Iris pigment epithelial cell (primary cell): ENCODE data around the gene MRPS34.
A peak's percentile ranks its signal among the peaks of the same experiment; 100 is the strongest.
"Not testable (repeated sequence)": the region's sequence is repeated elsewhere in the genome, so short reads cannot be mapped to it uniquely, and the experiment has no call there.

Experiments
- DNase-seq: peaks from one replicate; pipeline ENCODE4 v3.0.0-alpha.2; 2011; ENCODE audit warnings: low read depth

Gene MRPS34

DNA sequence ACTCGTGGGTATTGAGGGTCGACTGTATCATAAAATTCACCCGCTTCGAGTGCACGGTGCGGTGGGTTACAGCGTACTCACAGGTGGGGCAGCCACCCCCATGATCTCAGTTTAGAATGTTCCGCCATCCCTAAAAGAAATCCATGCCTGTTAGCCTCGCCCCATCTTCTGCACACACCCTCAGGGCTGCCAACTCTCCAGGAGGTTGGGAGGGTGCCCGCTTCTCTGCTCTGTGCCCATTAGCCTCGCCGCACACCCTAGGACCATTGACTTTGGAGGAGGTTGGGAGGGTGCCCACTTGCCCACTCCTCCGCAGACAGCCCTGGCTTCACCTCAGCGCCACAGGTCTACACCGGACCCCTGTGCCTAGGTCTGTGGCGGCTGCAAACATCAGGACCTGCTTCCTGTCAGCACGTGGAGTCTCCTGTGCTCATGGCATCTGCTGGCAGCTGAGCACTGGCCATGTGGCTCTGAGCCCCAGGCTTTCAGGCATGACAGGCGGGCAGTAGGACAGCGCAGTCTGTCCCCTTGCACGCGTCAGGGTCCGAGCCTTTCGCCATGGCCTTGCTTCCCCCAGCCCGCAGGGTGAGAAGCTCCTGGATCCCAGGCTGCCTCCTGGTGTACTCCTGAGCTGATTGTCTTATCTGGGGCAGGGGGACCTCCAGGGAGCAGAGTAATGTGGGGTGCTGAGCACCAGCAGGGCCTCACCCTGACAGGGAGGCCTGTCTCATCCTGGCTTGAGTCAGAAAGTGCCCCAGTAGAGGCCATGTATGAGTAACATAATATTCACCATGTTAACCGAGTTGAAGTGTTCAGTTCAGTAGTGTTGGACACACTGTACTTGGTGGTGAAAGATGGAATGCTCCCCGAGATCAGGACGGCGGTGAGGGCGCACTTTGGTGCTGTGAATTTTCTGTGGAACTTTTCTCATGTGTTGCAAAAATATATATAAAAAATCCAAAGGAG, 23.5 kb downstream of the MRPS34 start:
- peak; percentile 83 for DNase-seq

DNA sequence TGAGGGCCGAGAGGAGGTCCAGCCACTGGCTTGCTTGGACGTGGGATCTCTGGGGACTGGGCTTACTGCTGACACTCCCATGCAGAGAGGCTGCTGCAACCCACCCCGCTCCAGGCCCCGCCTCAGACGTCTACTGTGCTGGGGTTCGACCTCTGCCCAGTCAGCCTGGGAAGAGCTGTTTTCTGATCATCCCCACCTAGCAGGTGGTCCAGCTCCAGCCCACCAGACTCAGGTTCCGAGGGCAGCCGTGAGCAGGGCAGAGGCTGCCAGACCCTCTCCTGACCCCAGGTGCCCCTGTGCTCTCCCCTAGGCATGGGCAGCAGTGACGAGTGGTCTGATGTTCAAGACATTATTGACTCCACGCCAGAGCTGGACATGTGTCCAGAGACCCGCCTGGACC, 25.0 kb downstream of the MRPS34 start:
- no peak for DNase-seq

DNA sequence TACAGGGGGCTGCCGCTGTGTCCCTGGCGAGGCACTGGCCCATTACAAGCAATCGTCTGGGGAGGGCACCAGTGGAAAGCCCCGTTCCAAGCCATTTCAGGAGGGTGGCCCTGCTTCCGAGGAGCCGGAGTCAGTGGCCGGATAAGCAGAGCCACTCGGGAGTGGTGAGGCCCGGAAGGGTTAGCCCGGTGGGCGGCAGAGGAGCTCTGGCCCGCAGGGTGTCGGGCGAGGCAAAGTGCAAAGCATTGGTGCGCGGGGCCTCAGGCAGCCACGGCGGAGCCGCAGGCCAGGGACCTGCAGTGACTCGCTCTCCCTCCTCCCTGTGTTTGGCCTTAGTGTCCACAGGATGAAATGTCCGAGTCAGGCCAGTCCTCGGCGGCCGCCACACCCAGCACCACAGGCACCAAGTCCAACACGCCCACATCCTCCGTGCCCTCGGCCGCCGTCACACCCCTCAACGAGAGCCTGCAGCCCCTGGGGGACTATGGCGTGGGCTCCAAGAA, 26.2 kb downstream of the MRPS34 start:
- DNase-seq, result peak; percentile 60

DNA sequence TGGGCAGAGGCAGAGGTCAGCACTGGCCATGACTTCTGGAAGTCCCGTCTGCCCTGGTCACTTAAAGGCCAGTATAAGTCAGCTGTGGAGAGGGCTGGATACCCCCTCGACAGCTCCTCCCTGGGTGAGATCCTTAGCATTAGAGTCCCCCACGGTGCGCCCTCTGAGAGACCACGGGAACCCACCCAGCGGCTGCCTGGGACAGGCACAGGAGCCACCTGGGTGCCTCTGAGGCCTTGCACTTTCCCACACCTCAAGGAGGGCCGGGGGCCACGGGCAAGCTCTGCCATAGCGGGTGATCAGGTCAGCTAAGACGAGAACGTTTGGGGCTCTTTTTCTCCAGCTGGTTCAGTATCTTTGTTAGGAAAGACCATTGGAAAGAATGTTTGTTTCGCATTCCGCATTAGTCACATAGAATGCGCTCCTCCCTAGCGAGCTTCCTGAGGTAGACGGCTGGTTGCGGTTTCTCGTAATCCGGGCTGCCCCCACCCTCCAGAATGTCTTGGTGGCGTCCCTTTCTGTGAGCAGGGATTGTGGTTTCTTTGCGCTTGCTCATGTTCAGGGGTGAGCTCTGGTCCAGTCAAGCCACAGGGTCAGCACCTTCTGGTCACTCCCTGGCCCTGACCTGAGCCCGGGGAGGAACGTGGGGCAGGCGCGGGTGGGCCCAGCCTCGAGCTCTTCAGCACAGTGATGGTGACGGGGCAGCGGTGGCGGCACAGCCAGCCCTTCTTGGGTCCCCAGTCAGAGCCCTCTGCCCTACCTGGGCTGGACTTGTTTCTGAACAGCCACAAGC, 26.8 kb downstream of the MRPS34 start:
- peak; percentile 99 for DNase-seq

DNA sequence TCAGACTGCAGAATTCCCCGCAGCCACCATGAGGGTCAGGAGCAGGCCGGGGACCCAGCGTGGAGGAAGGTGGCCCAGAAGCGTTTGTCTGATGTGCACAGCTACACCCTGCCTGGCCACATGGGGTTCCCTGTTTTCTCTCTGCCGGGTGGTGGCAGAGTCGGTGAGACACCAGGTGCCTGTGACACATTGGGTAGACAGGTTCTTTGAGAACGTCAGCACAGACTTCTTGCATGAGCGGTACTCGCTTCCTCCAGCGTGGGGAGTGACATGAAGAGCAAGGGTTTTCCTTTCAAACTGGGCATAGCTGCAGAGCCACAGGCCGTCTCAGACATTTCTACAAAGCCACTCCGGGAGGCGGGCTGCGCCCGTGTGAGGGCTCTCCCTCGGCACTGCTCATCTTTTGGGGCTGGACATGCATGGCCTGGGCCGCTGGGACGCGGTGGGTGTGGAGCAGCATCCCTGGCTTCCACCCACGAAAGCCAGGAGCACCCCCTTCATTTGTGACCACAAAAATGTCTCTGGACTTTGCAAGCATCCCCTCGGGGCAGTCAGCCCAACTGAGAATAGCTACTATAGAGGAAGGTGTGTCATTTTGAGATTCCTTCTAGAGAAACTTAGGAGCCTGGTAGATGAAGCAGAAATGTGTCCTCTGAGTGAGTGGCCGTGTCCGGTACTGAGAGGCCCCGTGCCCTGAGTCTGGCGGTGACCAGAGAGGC, 27.6 kb downstream of the MRPS34 start:
- DNase-seq, result peak; percentile 82

DNA sequence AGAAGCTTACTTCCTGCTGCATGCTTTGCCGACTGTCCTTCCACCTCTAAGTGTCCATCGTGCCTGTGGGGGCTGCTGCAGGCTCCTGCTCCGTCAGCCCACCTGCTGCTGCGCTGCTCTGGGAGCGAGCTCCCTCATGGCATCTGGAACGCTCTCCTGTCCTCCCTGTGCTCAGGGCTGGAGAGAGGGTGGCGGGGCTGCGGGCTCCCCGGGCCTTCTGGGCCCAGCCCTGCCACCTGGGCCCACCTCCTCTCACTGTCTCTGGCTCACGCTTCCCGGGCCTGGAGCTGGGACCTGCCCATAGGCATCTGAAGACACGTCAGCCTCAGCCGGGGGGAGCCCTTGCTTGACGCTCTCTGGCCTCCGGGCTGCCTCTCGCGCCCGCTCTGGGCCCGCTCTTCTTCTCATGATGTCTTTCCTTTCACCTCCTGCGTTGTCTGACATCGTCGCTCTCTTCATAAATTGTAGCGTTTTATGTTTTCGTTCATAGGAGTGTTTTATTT, 28.5 kb downstream of the MRPS34 start:
- DNase-seq, result no peak

DNA sequence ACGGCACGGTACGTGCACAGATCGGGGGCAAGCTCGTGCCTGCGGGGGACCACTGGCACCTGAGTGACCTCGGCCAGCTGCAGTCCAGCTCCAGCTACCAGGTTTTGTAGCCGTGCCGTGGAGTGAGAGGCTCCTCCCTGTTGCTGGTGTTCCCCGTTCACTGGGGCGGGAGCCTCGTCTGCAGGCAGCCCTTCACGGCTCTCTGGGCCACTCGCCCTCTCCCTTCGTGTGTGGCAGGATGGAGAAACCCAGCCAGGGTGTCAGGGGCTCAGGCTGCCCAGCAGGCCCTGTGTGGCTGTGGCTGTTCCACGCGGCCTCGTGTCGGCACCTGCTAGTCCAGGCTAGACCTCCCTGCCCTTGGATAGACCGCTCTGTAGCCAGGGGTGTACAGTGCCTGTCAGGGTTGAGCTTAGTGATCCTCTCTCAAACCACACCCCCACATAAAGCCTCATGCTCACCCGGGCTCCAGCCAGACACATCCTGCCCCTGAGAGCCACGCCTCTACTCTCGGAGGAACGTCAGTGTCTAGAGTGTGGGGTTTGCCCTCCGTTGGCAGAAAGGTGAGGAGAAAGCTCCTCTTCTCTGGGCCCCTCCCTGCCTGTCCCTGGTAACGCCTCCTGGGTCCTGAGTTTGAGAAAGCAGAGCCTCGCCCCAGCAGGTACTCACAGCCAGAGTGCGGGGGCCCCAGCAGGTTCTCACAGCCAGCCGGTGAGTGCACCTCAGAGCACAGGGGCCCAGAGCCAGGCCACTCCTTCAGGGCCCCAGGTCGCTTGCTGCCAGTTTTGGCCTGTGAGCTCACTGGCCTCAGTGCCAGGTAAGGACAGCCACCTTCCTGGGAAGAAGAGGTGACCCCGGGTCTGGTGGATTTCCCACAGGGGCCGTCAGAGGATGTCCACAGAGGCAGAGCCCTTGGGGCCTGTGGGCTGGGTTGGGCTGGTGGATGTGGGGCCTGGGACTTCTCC, 29.3 kb downstream of the MRPS34 start:
- peak; percentile 17 for DNase-seq

DNA sequence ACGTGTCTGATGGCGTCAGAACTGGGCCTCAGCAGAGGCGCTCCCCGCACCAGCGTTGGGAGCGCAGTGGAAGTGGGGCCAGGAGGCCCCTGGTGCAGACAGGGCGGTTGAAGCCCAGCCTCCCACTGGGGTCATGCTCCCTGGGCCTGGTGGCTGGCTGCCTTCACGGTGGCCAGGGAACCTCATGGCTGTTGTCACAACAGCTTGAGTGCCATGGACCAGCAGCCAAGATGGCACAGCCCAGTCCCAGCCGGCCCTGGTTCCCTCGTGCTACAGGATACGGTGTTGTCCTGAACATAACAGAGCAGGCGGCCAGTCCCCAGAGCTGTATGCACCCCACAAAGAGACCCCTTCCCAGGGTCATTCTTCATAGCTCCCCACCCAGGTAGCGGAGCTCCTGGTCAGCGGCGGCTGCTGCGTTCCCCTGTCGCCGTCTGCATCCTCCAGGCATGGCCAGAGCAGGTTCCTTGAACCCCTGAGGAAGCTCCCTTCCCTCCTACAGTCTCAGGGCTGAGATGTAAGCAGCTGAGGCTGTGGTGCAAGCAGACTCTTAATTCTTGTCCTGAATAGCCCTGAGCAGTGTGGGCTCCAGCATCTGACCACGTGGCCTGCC, 31.3 kb downstream of the MRPS34 start:
- no peak for DNase-seq

DNA sequence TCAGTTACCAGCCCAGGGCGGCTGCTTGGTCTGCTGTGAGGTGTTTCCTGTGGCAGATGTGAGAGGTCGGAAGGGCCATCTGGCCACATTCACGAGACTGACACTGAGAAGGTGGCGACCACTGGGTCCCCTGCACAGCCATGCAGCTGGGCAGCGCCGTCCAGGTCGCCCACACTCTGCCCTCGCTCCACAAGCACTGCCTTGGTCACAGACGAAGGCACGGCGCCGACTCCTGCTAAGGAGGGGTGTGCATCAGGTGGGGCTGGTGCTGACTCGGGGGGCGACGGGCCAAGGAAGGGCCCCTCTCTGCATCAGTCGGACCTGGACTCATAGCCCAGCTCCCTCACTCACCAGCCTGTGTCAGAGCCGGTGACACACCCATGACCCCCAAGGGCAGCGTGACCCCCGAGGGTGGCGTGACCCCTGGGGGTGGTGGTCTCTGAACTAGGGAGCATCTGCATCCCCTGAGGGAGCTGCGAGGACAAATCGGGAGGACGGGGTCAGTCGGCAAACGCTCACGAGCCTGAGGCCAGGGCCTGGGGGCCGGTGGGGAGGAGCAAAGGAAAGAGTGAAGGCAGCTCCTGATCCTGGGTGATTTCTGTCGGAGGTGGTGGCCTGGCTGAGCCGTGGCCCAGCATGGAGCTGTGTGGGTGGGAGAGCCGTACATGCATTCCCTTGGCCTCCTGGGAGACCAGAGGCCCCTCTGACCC, 32.0 kb downstream of the MRPS34 start:
- no peak for DNase-seq

DNA sequence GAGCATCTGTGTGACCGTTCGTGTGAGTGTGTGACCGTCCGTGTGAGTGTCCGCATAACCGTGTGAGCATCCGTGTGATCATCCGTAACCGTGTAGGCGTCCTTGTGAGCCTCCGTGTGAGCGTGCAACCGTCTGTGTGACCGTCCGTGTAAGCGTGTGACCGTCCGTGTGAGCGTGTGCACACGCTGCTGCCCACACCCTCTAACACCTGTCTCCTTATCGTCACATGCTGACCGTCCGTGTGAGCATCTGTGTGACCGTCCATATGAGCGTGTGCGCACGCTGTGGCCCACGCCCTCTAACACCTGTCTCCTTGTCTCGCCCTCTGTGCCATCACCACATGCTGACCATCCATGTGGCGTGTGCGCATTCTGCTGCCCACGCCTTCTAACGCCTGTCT, 32.7 kb downstream of the MRPS34 start:
- no peak for DNase-seq

DNA sequence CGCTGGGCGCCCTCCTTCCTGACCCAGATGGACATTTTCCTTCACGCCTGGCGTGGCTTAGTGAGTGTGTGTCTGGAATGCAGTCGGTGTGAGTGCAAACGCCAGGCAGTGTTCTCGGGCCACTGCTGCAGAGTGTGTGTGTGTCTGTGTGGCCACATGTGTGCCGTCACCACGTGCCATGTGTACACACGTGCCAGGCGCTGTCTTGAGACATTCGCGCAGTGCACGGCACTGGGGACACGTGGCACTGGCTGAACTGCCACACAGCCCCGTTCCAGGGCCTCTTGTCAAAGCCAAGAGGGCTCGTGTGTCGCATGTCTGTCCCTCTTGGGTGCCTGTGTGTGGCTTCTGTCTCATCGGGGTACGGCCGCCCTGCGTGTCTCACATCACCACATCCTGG, 38.1 kb downstream of the MRPS34 start:
- DNase-seq, result no peak

DNA sequence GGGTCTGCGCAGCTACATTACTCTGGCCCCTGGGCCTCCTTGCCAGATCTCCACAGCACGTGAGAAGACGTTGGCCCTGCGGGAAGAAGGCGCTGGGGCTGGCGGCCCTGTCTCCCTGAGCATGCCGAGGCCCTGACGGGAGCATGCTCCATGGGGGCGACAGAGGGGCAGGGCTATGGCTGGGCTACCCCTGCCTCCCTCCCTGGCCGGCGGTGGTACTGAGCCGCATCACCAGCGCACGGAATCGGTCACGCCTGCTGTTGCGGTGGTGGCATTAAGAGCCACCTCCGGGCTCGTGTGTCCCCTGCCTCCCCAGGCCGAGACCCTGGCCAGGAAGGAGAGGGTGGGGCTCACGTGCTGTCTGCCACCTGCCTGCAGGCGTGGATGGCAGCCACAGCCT, 38.8 kb downstream of the MRPS34 start:
- DNase-seq, result no peak

DNA sequence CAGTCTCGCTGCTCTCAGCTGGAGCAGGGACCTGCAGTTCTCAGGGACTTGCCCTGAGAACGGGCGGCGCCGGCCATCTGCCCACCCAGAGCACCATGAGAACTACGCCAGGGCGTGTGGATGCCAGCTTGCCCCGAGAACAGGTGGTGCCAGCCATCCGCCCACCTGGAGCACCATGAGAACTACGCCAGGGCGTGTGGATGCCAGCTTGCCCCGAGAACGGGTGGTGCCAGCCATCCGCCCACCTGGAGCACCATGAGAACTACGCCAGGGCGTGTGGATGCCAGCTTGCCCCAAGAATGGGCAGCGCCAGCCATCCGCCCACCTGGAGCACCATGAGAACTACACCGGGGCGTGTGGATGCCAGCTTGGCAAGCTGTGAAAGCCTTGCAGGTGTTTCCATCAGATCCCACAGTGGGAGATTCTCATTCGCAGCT, 40.4 kb downstream of the MRPS34 start:
- not testable (repeated sequence) for DNase-seq

DNA sequence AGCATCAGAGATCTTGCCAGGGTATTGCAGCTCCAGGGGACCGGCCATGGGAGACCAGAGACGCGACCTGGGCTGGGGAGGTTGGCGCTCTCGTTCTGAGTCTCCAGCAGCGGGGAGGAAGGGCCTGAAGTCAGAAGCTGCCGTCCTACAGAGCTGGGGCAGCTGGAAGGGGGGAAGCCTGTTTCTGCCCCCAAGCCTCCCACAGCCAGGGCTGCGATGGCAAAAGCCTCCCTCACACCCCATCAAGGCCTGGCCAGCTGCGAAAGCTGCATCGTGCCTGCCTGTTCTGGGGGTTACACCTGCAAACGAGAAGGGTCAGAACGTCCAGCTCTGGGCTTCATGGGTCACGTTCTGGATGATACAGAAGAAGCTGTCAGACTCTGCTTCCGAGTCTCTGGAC, 40.9 kb downstream of the MRPS34 start:
- DNase-seq, result no peak

DNA sequence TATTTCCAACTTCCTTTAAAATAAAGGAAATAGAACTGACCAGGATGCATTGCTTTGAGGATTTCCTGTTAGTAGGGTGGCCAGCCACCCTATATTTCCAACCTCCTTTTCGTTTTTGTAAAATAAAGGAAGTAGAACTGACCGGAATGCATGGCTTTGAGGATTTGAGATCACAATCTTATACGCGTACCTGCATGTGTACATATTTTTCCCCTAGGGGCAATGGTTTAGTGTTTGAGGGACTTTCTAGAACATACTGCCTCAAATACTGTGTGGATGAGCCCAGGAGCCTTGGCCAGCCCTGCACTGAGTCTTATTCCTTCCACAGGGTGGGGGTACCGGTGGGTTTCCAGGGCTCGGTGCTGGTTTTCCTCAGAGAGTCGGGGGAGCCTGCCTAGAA, 41.3 kb downstream of the MRPS34 start:
- no peak for DNase-seq

DNA sequence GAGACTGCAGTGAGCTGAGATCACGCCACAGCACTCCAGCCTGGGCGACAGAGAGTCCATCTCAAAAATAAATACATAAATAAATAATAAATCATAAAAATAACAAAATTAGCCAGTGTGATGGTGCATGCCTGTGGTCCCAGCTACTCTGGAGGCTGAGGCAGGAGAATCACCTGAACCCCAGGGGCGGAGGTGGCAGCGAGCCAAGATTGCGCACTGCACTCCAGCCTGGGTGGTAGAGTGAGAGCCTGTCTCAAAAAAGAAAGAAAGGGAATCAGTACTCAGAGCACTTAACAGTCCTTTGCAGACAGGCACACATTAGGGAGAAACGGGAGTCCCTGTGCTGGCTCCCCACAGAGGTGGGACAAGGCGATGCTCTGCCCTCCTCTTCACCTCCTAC, 41.9 kb downstream of the MRPS34 start:
- DNase-seq, result no peak

DNA sequence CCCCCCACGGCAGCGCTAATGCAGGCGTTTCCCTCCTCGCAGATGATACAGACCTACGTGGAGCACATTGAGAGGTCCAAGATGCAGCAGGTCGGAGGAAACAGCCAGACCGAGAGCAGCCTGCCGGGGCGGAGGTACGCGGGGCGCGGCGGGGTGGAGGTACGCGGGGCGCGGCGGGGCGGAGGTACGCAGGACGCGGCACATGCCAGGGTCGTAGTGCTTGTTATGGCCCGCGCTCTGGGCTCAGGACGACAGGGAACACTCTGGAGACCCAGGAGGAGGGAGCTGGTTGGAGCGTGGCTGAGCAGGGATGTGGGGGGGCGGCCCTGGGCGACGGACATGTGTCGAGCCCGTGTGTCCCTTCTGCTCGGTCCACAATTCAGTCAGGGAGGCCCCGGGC, 43.5 kb downstream of the MRPS34 start:
- no peak for DNase-seq

DNA sequence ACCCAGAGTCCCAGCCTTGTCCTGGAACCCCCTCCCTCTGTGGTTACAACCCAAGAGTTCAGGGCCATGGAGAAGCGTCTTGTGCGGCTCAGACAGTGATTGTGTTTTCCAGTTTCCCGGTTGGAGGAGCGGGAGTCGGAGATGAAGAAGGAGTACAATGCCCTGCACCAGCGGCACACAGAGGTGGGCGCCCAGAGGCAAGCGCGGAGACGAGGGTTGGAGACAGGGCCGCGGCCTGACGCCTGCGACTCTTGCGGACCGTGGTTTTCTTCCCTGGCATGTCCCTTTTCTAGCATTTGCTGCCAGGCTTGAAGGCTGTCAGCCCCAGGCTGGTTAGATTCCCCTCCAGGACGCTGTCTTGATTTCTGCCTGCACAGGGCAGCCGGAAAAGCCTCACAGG, 43.9 kb downstream of the MRPS34 start:
- no peak for DNase-seq
